ENCODE data around the gene PNP.

Gene PNP

GRCh38 chr14:20455355-20456300, 13.6 kb upstream of the PNP start:
- DNase-seq = no peak

DNA sequence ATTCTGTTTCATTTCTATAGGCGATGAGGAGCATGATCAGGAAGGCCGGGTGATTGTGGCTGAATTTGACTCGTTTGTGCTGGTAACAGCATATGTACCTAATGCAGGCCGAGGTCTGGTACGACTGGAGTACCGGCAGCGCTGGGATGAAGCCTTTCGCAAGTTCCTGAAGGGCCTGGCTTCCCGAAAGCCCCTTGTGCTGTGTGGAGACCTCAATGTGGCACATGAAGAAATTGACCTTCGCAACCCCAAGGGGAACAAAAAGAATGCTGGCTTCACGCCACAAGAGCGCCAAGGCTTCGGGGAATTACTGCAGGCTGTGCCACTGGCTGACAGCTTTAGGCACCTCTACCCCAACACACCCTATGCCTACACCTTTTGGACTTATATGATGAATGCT, 12.2 kb upstream of the PNP start:
- DNase-seq = no peak

DNA sequence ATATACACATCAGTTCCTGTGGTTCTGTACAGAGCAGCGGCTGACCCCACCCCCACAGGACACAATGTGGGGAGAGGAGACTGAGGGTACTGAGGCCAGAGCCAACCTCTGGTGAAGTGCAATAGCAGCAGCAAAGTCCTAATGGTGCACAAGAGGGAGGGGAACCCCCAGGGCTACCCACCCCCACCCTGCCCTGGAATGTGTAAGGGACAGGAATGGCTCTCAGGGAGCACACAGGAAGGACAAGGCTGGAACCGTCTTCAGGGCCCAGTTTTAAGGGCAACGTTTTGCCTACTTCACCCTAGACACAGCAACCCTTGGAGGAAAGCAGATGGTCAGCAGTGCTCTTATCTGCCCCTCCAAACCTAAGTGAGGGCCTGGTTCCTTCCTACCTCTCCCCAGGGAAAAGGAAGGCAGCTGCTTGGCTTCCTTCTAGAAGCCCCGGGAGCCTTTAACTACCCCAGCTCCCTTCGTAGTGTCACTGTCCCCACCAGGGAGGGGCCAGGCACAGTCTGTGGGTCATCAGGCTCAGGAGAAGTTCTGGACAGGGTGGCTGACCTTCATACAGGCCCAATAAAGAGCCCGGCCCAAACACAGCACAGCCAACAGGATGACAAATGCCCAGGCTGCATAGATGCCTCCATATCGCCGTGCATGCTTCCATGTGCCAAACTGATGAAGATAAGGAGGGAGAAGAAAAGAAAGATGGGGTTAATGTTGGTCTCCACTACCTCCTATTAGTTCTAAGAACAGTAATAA, 11.0 kb upstream of the PNP start:
- no peak for DNase-seq

DNA sequence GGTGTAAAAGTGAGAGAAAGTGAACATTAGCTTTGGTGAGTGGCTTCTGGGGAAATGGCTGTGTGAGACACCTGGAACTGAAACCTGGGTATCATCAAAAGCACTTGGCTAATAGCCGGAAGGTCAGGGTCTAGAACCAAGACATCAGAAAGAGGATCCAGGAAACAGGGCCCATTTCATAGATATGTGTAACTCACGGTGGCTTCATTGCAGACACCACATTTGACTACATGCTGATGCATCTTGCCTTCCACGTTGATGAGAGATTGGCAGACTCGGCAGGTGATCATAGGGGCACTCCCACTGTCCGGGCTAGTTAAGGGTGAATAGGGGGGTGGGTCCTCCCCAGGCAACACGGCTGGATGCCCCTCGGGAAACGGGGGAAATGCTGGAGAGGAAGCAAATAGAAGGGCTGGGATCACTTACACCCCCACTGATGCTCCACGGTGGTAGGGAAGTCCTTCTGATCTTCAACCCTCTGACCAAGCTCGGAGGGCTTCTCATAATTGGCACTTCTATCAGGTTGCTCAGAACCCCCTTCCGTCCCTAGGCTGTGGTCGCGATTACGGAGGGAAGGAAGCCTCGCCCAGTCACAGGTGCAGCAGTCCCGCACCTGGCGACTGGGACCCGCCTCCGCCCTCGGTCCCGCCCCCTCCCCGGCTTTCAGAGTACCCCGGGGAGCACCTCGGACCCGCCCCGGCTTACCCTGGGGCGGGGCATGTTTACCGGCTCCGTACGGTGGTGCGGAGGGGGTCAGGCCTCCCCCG, 8.6 kb upstream of the PNP start:
- peak; percentile 48 for DNase-seq

DNA sequence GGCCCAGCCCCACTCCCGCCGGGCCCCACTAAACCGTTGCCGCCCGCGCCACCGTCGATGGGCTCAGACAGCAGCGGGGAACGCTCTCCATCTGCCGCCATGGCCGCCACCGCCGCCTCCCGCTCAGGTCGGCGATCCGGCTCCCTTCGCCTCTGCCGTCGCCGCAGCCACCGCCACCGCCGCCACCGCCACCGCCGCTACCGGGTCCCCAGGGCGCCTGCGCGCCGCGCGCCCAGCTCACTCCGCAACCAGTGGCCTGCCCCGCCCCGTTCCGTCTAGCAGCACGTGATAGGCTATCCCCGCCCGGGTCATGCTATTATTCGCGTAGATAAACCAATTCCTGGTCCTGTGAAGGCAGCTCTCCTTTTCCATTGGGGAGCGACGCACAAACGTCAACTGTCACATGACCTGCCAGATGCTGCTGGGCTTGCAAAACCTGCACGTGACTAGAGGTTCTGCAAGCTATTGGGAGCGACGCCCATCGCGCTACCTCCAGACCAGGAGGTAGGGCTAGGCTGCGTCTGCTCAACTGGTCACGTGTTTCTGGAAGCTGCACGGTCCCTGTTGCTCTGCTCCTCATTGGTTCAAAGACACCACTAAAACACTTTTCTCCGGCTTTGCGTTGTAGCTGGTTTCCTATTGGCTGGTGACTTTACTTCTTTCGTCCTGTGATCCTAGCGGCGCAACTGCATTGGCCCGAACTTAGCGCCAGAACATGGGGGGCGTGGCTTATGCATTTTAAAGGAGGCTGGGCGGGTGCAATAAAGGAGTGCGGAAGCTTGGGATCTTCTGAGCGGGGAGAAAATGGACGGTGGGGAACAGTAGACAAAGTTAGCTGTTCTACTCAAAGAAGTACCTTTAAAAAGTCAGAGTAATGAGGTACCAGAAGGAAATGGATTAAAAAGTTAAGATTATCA, 7.7 kb upstream of the PNP start, which contains the start of gene PIP4P1:
TSS of gene PIP4P1 (minus strand) at position 210 of the 917 bp plus-strand sequence. CDS start at position 101, 109 bp downstream.
- DNase-seq = peak; percentile 96

DNA sequence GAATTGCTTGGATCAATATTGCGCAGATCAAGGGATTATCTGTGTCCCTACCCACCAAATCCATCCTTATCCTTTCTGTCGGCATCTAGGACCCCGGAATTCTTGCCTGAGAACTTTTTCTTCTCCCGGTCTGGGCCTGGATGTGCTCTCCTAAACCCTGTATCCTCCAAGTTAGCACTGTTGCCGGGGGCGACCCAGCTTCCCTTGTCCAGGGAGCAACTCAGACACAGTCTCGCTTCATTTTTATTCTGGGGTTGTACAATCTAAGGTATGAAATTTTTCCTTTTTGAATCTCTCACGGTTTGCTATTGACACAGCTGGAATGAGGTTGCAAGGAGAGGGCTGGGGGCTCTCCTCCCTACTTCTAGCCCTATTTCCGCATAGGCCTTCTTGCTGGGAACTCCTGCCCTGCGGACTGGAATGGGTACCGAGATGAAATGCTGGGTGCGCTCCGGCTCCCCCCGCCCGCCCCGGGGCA, 403 bp upstream of the PNP start:
- no peak for DNase-seq

DNA sequence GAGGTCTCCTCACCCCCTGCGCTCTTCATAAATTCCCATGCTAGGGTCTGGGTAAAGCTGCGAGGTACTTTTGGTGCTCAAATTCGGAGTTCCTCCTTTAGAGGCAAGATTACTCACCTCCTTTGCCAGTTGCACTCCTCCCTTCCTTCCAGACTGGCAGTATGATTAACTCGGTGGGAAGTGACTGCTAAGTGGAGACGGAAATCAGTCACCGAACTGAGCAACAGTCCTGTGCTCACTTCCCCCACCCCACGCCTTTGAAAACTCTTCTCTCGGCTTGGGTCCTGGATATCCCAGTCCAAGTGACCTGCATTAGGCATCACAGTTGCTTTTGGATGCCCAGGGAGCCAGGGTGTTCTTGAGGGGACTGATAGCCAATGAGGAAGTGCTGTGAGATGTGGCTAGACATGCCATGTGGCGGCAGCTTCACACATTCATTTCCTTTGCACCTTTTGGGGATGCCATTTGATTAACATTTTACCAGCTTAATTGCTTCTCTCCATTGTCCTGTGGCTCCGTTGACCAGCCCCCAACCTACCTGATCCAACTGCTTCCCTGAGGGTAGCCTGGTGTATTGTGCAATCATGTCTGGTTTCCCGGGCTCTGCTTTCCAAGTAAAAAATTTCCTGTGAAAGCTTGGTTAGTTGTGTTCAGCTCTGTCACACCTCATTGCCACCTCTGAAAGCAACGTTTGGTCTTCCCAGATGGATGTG, 840 bp downstream of the PNP start:
- DNase-seq = peak; percentile 41

- no peak for DNase-seq
These were observed 1.3 kb downstream of the PNP start for GRCh38 chr14:20470603-20470901.

DNA sequence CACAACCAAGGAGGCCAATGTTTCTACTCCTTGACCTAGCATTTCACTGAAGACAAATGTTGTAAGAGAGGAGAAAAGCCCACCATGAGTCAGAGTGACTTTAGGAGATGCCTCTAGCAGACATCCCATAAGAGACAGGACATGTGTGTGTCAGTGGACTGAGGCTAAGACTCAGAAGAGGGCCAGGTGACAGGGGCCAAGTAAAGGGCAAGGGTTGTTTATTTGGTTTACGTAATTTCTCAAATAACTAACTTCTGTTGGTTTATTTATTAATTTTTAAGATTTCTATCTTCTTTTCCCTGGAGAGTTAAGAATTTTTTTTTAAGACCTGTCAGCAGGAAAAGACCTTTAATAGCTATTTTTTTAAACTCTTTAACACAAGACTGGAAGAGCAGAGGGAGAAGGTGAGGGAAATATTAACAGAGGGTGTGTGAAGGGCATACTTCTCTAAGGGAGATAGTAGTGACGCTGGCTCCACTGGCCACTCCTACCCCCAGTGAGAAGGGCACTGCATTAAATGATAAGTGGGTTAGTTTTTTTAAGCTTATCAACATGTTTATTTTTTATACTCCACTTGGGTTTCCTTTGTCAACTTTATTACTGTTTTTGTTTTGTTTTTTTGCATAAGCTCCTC, 3.4 kb downstream of the PNP start:
- DNase-seq = no peak

- DNase-seq = no peak
These were observed 7.6 kb downstream of the PNP start for GRCh38 chr14:20476776-20477175.

DNA sequence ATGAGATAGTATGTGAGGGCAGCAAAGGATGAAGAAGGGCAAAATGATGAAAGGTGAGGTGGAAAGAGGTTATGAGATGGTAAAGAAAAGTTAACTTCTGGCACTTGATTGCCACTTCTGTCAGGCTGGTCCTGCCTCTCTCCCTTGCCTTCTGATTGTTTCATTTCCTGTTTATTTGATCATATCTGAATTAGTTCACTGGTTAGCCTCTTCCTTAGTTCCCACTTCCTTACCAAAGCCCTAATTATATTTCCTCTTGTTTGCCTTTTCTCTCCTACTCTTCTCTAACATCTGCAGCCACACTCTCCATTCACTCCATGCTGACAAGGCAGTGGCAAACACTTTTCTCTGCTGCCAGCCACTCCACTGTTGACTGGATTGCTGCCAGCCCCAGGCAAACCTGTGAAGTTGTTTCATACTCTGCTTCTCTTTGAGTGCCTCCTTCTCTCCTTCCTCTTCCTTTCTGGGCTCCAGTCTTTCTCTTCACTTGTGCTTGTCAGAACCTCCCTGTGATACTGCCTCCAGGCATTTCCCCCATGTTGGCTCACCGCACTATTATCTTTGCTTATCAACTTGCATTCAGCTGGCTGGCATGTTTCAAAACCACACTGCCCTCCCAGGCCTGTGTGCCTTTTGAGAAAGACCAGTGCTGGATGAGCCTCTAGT, 8.1 kb downstream of the PNP start:
- no peak for DNase-seq

- DNase-seq = no peak
These were observed 9.7 kb downstream of the PNP start for GRCh38 chr14:20478894-20479293.

GRCh38 chr14:20482382-20482781, 13.2 kb downstream of the PNP start:
- no peak for DNase-seq

GRCh38 chr14:20485900-20486299, 16.7 kb downstream of the PNP start:
- no peak for DNase-seq

GRCh38 chr14:20486684-20487395, 17.6 kb downstream of the PNP start:
- no peak for DNase-seq

GRCh38 chr14:20487396-20487725, 18.2 kb downstream of the PNP start:
- no peak for DNase-seq

DNA sequence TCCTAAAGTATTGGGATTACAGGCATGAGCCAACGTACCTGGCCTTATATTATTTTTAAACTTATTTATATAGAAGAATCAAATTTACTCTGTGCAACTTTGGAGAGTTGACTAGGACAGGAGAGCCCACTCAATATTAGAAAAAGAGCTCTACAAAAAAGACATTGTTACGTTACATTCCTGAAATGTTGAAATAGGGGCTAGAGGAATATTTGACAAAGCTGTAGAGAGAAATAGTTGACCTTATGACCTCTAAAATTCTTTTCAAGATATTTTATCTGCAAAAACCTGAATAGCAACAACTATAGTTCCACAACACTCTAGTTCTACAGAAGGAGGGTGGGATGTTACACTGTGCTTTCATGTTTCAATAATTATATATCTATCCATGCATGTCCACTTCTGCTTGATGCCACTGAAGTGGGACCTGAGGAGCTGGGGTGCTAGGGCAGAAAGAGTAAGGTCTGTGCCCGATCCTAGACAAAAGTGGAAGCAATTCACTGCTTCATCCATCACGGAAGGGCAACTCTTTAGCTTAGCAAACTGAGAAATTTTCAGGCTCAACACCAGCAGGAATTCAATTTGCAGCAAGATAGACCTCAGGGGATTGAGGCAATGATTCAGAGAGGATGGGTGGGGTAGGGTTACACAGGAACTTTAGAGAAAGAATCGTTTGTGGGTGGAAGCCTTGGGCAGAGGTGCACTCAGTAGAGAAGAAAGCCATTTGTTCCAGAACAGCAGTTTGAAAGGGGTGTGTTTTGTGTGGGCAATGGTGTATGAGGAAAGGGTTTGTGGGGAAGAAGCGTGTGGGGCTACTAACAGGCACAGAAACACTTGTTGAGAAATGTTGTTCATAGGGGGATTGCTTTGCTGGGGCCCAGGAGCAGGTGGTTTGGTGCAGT, 20.1 kb downstream of the PNP start:
- no peak for DNase-seq

DNA sequence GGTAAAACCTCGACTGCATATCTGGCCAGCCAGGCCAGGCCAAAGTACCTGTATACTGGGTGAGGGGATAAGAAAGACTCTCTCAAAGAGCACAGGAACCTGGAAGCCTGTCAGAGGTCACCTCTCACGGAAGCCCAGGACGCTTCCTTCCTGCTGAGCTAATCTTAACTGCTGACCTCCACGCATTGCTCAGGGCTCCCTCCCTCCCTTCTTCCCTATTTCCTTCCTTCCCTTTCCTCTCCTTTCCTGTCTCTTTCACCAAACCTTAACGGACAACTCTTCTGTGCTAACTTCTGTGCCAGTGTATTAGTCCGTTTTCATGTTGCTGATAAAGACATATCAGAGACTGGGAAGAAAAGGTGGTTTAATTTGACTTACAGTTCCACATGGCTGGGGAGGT, 21.4 kb downstream of the PNP start:
- no peak for DNase-seq

GRCh38 chr14:20492486-20492885, 23.3 kb downstream of the PNP start:
- no peak for DNase-seq

Measured in stimulated activated CD4-positive, alpha-beta T cell treated with anti-CD3 and anti-CD28 coated beads, Interleukin-12 subunit alpha, Interleukin-12 subunit beta, amount 100 ng/mL, for 4 hours (primary cell).